NT2/D1 (cell line): ENCODE measurements around the gene HNRNPU.

Source experiments
- DNase-seq: peaks from one replicate; pipeline ENCODE4 v3.0.0-alpha.2; 2011; ENCODE audit warnings: low read depth, low spot score
- H3K27me3 ChIP-seq: 2 replicates; pipeline ENCODE4 v1.6.0; 2011; ENCODE audit warnings: mild to moderate bottlenecking; ENCODE audit not compliant: insufficient read length, insufficient read depth
- H3K36me3 ChIP-seq: 2 replicates; pipeline ENCODE4 v1.6.1; 2011; ENCODE audit warnings: mild to moderate bottlenecking, low read length, mixed read lengths; ENCODE audit not compliant: insufficient read depth, insufficient read length
- H3K4me1 ChIP-seq: 2 replicates; pipeline ENCODE4 v1.5.1; 2011; ENCODE audit not compliant: insufficient read depth, insufficient read length
- H3K4me3 ChIP-seq: 2 replicates; pipeline ENCODE4 v1.5.1; 2011; ENCODE audit warnings: low read depth; ENCODE audit not compliant: insufficient read length
- H3K9ac ChIP-seq: 2 replicates; pipeline ENCODE4 v1.6.0; 2011; ENCODE audit warnings: low read depth; ENCODE audit not compliant: insufficient read length
- H3K9me3 ChIP-seq: 2 replicates; pipeline ENCODE4 v1.5.1; 2011; ENCODE audit warnings: mild to moderate bottlenecking, low read length; ENCODE audit not compliant: insufficient read depth
- SUZ12 ChIP-seq: IDR thresholded peaks from 2 replicates; pipeline ENCODE4 v1.6.1; 2011; ENCODE audit not compliant: insufficient read length, insufficient read depth; ENCODE audit errors: extremely low read depth
- YY1 ChIP-seq: IDR thresholded peaks from 2 replicates; pipeline ENCODE4 v1.6.1; 2011; ENCODE audit not compliant: insufficient read length, insufficient read depth
- ZNF274 ChIP-seq: IDR thresholded peaks from 2 replicates; pipeline ENCODE4 v1.6.1; 2011; ENCODE audit warnings: mild to moderate bottlenecking, low read depth, low read length

Gene HNRNPU

DNA sequence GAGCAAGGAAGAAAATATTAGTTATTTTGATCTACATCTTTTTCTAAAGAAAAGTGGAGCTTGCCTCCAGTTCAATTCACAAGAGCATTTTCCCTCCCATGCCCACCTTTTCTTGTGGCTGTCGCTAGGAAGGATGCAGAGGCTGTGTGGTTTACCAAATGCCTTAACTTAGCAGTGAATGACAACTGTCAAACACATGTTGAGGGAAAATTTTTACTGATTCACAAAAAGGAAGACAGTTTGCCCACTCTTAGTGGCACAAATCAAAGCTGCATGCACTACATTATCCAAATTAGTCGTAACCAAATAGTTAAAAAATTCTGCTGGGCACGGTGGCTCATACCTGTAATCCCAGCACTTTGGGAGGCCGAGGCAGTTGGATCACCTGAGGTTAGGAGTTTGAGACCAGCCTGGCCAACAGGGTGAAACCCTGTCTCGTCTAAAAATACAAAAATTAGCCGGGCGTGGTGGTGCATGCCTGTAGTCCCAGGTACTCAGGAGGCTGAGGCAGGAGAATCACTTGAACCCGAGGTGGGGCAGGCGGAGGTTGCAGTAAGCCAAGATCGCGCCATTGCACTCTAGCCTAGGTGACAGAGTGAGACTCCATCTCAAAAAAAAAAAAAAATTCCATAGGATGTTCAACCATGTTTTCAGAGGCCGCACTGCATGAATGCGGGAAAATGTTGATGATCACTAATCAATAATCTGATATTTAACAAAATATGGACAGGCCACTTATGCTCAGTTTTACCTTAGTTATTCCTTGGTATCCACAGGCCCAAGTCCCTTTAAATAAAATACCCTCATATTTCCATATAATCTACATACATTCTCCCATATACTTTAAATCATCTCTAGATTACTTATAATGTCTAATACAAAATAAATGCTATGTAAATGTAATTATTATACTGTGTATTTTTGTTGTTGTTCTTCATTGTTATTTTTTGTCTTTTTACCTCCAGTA is 19.9 kb downstream of the HNRNPU start:
- no peaks in the 10 kb centered on the region for H3K27me3 ChIP-seq
- no peak overlapping the region for H3K4me3 ChIP-seq
- H3K4me1 ChIP-seq = no peaks in the 10 kb centered on the region
- H3K36me3 ChIP-seq = peaks cover 94% of the 10 kb centered on the region
- no peak for TF ChIP-seq SUZ12
- no peak for TF ChIP-seq YY1
- no peak for TF ChIP-seq ZNF274
- DNase-seq = no peak
- H3K9me3 ChIP-seq = no peaks in the 10 kb centered on the region
- no peak overlapping the region for H3K9ac ChIP-seq

DNA sequence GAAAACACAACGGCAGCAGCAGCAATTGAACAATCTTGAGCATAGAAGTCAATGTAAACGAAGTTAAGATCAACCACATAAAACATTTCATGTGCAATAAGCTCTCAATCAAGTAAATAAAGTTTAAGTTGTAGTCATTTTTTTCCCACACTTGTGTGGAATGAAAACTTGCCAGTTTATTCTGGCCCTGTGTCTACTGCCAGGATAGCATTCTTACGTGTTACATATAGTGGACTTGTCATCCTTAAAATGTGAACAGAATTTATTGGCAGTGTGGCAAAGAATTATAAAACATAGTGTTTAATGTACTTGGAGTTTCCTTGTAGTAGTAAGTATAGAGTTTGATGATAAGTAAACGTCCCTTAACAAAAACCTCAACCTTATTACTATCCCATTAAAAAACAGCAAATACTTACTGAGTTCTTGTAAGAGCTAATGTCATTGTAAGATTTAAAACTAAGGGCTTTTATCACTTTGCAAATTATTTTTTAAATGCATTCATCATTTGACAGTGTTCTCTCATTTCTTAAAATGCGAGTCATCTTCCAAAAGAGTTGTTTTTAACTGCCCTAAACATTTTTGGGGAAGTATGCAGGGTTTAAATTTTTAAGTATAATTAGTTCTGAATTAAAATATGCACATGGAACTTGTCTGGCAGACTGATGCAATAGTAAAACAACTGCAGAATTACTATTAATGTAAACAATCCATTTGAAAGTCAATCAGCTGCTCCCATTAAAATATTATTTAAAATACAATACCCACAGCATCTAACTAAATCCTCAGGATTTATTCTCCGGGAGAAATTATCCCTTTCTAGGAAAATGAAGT is 21.0 kb downstream of the HNRNPU start:
- Histone ChIP-seq H3K27me3 (no peaks in the 10 kb centered on the region), H3K9ac (no peak overlapping the region), H3K36me3 (peaks cover 91% of the 10 kb centered on the region), H3K4me3 (no peak overlapping the region), H3K9me3 (no peaks in the 10 kb centered on the region), H3K4me1 (no peaks in the 10 kb centered on the region)
- no peak for DNase-seq
- TF ChIP-seq ZNF274 (no peak), SUZ12 (no peak), YY1 (no peak)

- no peaks in the 10 kb centered on the region for H3K4me1 ChIP-seq
- no peak overlapping the region for H3K9ac ChIP-seq
- no peaks in the 10 kb centered on the region for H3K27me3 ChIP-seq
- H3K4me3 ChIP-seq = no peak overlapping the region
- TF ChIP-seq SUZ12 (no peak), YY1 (no peak), ZNF274 (no peak)
- H3K9me3 ChIP-seq = no peaks in the 10 kb centered on the region
- peaks cover 77% of the 10 kb centered on the region for H3K36me3 ChIP-seq
- DNase-seq = no peak
These were observed 22.9 kb downstream of the HNRNPU start for GRCh38 chr1:244841273-244841927.

DNA sequence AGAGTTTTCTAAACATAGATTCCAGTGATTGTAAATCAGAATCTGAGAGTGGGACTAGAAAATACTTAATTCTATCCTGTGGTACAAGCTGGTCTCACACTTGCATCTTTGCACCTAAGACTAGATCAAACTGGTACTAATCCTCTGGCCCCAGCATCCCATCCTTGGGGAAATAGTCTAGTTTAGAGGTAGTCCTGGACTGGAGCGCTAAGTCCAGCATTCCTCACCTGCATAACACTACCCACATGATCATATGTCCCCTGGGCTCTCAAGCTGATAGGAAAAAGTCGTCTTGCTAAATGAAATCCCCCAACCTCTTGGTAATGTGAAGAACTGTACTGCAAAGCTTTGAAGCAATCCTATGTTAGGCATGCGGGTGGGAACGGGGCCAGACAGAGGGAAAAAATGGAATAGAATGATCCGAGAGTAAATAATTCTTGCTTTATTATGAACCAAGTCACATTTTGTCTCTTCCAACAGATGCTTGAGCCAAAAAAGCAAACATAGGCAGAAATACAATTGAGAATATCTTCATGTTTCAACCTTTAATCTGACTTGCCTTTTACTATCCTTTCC is 24.0 kb downstream of the HNRNPU start:
- DNase-seq = no peak
- Histone ChIP-seq H3K27me3 (no peaks in the 10 kb centered on the region), H3K4me3 (no peak overlapping the region), H3K9ac (no peak overlapping the region), H3K9me3 (no peaks in the 10 kb centered on the region), H3K36me3 (peaks cover 66% of the 10 kb centered on the region), H3K4me1 (no peaks in the 10 kb centered on the region)
- no peak for TF ChIP-seq YY1
- TF ChIP-seq ZNF274 = no peak
- no peak for TF ChIP-seq SUZ12

GRCh38 chr1:244839656-244840055 is 24.7 kb downstream of the HNRNPU start:
- Histone ChIP-seq H3K4me3 (no peak overlapping the region), H3K36me3 (peaks cover 60% of the 10 kb centered on the region), H3K9ac (no peak overlapping the region), H3K4me1 (no peaks in the 10 kb centered on the region), H3K9me3 (no peaks in the 10 kb centered on the region), H3K27me3 (no peaks in the 10 kb centered on the region)
- TF ChIP-seq SUZ12 = no peak
- TF ChIP-seq ZNF274 = no peak
- no peak for TF ChIP-seq YY1
- DNase-seq = no peak

- DNase-seq = no peak
- H3K4me3 ChIP-seq = no peak overlapping the region
- H3K9ac ChIP-seq = no peak overlapping the region
- no peaks in the 10 kb centered on the region for H3K27me3 ChIP-seq
- H3K36me3 ChIP-seq = peaks cover 40% of the 10 kb centered on the region
- no peaks in the 10 kb centered on the region for H3K9me3 ChIP-seq
- H3K4me1 ChIP-seq = no peaks in the 10 kb centered on the region
- TF ChIP-seq SUZ12 = no peak
These were observed 26.6 kb downstream of the HNRNPU start for GRCh38 chr1:244837597-244838258.
